GM18909 (cell line): ENCODE measurements around the gene COL18A1.
"Not testable (repeated sequence)": the region's sequence is repeated elsewhere in the genome, so short reads cannot be mapped to it uniquely, and the experiment has no call there.

Source experiments
- ATAC-seq: cut with Tn5 transposase; IDR thresholded peaks from one replicate; pipeline ENCODE4 v1.9.1; 2021; ENCODE audit warnings: mild to moderate bottlenecking; ENCODE audit not compliant: unreplicated experiment, poor library complexity

The COL18A1 gene

DNA sequence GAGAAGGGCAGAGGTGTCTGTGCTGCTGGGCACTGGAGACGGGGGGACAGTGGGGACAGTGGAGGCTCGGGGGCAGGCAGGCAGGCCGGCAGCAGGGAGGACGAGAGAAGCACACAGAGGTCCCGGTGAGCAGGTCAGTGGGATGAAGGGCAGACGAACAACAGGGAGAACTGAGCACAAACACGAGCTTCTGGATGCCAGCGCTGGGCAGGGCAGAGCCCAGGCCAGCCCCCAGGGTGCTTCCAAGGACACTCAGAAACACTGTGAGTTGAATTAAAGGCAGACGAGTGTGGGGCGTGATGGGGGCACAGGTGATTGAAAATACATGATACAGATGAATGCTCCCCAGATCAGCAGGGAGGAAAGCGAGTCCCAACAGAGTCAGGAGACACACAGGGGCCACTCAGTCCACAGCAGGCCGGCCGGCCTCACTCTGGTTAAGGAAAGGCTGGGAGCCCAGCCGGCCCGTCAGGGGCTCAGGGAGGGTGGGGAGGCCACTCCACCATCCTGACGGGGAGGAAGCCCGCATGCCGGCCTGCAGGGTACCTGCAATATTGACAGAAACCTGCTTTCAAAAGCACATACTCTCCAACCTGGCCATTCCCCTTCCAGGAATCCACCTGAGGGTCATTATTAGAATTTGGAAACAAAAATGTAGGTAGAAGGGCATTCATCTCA is 123.2 kb downstream of the COL18A1 start:
- no peak for ATAC-seq

DNA sequence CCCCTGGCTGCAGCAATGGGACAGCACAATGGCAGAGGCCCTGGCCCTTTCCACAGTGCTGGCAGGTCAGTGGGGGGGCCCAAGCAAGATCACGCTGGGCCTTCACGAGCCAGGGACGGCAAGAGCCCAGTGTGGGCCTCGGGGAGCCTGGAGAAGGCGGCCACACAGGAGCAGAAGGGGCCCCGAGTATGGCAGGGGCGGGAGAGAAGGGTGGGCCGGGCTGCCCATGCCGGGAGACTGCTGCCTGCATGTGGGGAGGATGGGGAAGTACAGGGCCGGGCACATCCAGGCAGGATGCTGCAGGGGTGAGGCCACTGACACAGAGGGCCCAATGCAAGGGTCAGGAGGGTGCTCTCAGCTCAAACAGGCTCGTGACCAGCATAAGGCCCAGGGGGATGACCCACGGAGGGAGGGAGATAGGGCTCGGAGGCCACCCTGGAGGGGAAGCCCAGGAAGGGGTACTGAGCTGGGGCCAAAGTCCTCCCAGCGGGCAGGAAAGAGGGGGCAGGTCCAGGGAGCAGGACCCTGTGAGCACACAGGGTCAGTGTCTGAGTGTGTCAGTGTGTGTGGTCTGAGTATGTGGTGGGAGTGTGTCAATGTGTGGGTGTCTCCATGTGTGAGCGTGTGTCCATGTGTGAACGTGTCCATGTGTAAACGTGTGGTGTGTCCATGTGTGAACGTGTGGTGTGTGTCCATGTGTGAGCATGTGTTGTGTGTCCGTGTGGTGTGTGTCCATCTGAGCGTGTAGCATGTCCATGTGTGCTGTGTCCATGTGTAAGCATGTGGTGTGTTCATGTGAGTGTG is 124.2 kb downstream of the COL18A1 start:
- ATAC-seq, result no peak

DNA sequence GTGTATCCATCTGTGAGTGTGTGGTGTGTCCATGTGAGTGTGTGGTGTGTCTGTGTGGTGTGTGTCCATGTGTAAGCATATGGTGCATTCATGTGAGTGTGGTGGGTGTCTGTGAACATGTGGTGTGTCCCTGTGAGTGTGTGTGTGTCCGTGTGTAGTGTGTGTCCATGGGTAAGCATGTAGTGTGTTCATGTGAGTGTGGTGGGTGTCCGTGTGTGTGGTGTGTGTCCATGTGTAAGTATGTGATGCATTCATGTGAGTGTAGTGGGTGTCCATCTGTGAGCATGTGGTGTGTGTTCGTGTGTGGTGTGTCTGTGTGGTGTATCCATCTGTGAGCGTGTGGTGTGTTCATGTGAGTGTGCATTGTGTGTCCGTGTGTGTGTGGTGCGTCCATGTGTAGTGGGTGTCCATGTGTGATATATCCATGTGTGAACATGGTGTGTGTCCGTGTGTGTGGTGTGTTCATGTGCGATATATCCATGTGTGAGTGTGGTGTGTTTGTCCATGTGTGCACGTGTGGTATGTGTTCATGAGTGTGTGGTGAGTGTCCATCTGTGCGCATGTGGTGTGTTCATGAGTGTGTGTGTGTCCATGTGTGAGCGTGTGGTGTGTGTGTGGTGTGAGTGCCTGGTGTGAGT is 124.9 kb downstream of the COL18A1 start:
- no peak for ATAC-seq

DNA sequence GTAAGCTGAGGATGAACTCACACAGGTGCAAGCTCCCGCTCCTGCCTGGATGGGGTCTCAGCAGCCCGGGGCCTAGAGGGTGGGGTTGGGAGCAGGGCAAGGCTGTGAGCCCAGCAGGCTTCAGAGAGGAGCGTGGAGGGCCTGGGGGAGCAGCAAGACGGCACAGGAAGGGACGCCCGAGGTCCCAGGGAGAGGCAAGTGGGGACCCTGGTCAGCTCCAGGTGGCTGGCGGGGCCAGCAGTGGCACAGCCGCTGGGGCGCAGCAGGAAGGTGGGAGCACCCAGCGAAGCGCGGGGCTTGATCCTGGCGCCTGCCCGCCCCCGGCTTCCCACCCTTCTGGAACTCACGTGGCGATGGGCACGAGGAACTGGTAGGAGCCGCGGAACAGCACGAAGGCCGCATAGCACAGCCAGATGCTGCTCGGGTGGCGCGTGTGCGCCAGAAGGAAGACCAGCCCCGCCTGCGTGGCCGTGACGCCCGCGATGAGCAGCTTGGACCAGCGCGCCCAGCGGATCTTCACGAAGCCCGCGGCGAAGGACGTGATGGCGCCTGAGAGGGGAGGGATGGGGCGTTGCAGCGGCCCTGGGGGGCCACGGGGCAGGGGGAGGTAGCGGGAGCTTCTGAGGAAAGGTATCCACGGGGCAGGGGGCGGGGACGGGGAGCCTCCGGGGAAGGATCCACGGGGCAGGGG is 125.6 kb downstream of the COL18A1 start:
- no peak for ATAC-seq

DNA sequence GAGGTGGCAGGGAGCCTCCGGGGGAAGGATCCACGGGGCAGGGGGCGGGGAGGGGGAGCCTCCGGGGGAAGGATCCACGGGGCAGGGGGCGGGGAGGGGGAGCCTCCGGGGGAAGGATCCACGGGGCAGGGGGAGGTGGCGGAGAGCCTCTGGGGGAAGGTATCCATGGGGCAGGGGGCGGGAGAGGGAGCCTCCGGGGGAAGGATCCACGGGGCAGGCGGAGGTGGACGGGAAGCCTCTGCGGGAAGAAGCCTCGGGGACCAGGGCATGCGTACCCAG is 126.1 kb downstream of the COL18A1 start:
- ATAC-seq, result not testable (repeated sequence)

DNA sequence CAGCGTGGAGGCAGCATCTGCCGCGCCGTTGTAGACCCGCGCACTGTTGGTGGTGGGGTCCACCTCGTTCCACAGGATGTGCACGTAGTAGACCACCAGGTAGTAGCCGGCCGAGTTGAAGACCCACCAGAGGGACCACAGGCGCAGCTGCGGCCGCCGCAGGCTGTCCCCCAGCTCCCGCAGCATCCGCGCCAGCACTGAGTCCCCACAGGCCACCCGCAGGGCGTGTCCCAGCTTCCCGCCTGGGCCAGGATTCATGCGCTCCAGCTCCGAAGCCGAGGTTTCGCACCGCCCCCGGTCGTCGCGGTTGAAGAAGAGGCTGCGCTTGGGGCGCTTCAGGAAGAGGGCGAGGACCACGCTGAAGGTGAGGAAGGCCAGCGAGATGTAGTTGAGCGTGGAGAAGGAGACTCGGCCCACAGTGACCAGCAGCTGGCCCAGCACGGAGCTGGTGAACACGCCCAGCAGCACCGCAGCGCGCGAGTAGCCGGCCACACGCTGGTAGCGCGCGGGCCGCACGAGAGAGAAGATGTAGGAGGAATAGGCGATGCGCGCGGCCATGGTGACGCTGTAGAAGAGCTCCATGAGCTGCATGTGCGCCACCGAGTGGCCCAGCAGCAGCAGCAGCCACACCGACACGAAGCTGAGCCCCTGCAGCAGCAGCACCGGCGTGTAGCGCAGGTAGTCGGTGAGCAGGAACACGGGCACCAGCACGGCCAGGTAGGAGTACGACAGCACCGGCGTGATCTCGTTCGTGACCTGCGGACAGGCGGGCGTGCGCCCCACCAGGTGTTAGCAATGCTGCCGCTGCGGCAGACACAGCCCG is 126.6 kb downstream of the COL18A1 start:
- ATAC-seq, result no peak

DNA sequence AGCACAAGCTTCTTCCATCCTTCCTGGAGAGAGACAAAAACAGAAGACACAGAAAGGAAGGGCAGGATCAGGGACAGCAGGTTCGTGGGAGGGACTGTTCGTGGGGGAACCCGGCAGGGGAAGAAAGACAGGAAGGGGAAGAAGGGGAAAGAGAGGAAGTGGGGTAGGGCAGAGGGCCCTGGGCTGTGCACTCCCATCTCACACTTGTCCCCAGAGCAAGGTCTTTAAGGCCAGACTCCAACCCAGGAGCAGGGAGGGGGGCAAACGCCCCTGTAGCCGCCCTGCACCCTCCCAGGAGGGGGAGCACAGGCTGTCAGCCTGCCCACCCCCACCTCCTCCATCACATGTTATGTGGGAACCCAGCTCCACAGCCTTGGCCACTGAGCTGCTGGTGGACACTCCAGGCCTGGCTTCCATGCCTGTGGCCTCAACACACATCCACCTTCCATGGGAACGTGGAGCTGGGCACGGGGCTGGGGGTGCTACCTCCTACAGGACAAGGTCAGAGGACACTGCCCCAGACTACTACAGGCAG is 127.9 kb downstream of the COL18A1 start:
- no peak for ATAC-seq

DNA sequence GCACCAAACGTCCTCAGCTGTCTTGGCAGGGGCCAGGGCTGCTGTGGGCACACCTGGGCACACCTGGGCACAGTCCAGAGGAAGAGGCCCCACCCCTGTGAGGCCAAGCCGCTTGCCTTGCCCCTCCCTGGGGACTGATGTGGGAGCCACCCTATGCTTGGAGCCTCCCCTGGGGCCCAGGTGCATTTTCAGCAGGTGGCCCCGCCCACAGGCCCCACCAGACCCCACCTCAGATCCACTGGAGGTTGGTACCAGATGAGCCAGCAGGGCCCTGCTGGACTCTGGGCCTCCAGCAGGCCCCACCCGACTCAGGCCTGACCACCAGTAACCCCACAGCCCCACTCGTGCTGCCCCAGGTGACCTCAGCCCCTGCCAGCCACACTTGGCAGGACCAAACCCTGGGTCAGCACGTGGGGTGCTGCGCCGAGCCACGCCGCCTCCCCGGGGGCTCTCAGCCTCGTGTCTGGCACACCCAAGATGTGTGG is 128.4 kb downstream of the COL18A1 start:
- ATAC-seq, result no peak

DNA sequence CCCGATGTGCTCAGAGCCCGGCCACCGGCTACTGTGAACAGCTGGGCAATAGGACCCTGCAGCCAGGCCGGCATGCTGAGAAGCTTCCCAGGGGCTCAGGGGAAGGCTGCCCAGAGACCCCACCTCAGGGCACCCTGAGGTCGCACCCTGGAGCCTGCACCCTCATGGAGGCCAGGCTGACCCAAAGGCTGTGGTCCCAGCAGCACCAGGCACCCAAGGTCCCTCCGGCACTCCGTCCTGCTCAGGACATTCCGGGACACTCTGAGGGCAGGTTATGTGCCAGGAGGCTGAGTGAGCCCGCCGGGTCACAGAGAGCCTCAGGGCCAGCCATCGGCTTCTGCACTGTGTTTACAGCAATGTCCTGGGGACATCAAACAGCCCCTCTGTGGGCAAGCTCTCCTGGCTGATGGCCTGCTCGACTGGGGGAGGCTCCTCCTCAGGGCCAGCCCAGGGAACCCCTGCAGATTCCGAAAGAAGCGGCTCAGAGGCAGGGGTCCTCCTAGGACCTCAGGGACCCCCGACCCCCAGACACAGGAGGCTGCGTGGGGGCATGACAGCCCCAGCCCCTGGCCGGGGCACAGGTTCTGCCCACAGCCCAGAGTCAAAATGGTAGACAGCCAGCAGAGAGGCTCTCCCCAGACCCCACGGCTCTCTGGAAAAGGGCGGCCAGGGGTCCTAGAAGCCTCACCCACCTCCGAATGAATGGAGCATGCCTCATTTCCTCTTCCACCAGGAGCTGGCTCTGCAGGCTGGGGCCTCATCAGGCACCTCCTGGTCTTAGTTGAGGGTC is 129.1 kb downstream of the COL18A1 start:
- no peak for ATAC-seq

DNA sequence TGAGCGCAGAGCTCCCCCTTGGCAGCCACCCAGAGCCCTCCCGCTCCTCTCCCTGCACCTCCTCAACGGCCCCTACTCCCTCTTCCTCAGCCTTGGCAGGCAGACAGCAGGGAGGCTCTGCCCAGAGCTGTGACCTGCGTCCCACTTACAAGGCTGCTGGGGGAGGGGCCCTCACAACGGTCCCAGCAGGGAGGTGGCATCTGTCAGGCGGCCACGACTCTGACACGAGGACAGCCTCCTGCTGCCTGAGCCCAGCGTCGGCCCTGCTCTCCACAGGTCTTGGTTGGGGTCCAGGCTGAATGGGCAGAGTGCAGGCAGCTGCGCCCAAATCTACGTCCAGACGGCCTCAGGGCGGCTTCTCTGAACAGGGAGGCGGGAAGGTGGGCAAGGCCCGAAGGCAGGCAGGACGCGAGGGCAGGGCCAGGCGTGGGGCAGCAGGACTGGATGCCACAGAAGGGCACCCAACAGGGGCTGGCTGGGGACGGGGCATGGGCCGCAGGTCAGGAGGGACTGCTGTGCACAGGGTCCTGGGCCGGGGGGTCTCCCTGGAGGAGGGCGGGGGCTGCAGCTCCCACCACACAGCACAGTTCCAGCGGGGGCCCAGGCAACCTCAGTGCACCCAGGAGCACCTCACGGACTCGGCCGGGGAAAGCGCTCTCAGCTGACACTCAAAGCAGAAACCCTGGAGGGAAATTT is 129.8 kb downstream of the COL18A1 start:
- no peak for ATAC-seq

DNA sequence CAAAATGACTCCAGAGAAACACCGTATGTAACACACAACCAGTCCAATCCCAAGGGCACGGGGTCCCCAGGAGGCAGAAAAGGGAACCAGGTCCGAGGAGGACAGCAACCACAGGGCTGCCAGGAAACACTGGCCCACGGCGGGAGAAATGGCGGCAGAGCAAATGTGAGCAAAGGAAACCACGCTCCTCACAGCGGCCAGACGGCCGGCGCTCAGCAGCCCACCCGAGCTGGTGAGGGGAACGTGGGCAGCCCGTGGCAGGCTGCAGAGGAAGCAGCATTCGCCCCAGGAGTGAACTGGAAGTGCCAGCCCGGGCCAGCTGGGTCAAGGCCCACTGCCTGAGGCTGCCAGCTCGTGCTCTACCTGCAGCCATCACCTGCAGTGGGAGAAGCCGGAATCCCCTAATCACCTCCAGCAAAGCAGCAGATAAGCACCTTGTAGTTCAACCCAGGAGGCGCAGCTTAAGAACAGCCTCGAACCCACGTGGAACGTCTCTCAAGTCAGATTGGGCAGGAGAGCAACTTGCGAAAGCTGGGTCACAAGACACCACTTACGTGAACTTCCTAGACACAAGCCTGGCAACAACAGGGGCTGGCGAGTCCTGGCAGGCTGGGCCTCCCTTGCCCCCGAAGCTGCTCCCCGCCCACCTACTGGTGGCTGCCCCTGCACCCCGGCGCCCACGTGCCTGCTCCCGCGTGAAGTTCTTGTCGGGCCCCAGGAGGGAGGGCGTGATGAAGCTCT is 130.5 kb downstream of the COL18A1 start:
- ATAC-seq, result no peak

DNA sequence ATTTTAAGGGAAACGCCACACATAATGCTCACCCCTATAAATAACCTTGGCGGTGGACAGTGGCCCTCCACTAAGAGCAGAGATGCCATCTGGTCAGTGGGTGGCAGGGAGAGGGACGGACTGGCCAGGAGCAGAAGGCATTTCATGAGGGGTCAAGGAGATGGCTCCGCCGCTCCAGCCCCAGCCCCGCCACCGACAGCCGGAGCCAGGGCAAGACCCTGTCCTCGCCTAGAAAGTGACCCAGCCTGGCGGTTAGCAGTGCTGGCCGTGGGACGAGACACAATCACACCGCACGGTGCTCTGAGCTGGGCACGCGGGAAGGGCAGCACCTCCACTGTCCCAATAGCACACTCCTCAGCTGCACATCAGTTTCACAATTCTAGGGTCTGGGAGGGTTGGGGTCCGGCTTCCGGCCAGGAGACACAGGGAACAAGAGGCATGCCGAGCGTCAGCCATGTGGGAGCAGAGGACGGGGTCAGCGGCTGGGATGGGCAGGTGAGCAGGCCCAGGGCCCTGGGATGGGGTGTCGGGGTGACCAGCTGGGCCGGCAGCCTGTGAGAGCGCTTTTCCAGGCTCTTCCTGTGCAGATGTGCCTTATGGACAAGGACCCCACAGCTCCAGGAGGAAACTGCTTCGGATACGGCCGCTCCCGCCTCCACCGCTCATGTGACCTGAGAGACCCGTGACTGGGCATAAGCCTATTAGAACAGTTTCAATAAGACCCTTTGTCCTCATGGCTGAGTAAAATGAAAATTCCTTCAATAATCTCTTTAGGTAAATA is 131.5 kb downstream of the COL18A1 start:
- ATAC-seq, result no peak

DNA sequence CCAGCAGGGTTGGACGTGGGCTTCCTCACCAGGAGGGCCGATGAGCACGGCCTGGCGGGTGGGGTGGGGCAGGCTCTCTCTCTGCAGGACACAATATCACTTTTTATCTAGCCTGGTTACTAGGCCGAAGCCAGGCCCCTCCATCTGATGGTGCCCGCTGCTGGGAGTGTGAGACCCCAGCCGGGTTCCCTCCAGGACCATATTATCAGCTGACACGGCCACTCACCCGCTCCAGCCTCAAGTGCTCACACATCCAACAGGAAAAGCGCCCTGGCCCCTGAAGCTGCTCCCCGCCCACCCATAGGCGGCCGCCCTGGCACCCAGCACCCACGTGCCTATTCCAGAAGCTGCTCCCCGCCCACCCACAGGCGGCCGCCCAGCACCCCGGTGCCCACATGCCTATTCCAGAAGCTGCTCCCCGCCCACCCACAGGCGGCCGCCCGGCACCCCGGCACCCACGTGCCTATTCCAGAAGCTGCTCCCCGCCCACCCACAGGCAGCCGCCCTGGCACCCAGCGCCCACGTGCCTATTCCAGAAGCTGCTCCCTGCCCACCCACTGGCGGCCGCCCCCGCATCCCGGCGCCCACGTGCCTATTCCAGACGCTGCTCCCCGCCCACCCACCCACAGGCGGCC is 132.3 kb downstream of the COL18A1 start:
- ATAC-seq, result no peak

DNA sequence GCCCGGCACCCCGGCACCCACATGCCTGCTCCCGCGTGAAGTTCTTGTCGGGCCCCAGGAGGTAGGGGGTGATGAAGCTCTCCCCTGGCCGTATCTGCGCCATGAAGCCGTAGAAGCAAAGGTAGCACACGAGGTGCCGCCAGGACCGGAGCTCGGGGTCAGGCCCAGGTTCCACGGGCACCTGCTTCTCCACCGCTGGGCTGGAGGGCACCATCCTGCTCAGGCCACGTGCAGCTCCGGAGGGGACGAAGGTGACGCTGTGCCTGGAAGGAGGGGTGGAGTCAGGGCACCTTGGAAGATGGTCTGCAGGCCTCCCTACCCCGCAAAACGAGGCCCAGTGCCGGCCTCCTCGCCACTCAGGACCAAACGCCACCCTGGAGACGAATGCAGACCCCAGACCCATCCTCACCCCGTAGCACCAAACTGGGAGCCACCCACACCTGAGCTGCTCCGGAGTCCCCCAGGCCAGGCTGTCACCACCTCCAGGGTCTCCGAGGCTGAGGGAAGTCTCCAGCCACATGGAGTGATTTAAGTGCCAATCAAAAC is 132.9 kb downstream of the COL18A1 start:
- ATAC-seq, result no peak

DNA sequence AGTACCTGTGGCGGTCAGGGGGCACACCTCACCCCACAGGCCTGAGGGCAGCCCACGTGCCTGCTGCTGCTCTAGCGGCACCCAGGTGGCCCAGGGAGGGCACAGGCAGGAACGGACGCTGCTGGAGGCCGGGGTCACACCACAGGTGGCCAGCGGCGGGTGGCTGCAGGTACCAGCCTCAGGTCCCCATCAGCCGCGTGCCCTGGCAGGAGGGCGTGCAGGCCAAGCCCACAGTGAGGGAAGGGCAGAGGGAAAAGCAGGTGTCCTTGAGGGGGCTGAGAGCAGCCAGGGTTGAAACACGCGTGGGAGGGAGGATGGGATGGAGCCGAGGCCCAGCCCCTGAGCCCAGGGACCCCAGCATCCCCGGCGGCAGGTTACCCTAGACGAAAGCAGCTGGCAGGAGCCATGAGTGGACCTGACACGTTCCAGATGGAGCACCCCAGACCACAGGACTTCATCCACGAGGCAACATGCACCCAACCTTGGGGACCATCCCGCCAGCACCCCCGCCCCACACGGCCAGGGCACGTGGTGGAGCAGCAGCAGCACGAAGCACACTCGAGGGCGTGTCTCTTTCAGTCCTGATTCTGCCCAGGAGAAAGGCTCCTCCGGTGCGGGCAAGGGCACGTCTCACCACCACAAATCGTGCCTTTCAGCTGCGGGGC is 133.5 kb downstream of the COL18A1 start:
- no peak for ATAC-seq
